Loucy (cell line): ENCODE measurements around the gene S100Z.
A peak's percentile ranks its signal among the peaks of the same experiment; 100 is the strongest.

Experiments
- H2AFZ ChIP-seq: fragments of 200-600 bp; sonication (generic); 2 replicates; pipeline ENCODE4 v1.6.0; 2016; ENCODE audit warnings: antibody characterized with exemption, mild to moderate bottlenecking, low read length, moderate library complexity
- H3F3A ChIP-seq: fragments of 200-600 bp; 2 replicates; pipeline ENCODE4 v1.6.0; 2016; ENCODE audit warnings: antibody characterized with exemption, low read depth, mild to moderate bottlenecking
- H3K27me3 ChIP-seq: fragments of 200-600 bp; sonication (generic); 2 replicates; pipeline ENCODE4 v1.6.1; 2014; ENCODE audit warnings: low read length, mild to moderate bottlenecking; ENCODE audit not compliant: insufficient read depth, poor library complexity, severe bottlenecking
- H3K36me3 ChIP-seq: fragments of 200-600 bp; sonication (generic); 2 replicates; pipeline ENCODE4 v1.6.1; 2016; ENCODE audit warnings: low read length; ENCODE audit not compliant: insufficient read depth
- H3K4me1 ChIP-seq: fragments of 200-600 bp; sonication (generic); 2 replicates; pipeline ENCODE4 v1.5.1; 2014; ENCODE audit warnings: low read length, mild to moderate bottlenecking; ENCODE audit not compliant: insufficient read depth, poor library complexity, severe bottlenecking
- H3K4me2 ChIP-seq: fragments of 200-600 bp; sonication (generic); 2 replicates; pipeline ENCODE4 v1.6.0; 2014; ENCODE audit warnings: antibody characterized with exemption, low read length, low read depth, mild to moderate bottlenecking; ENCODE audit not compliant: poor library complexity, severe bottlenecking
- H3K4me3 ChIP-seq: fragments of 200-600 bp; sonication (generic); 2 replicates; pipeline ENCODE4 v1.5.1; 2014; ENCODE audit warnings: low read length, mild to moderate bottlenecking, mixed read lengths; ENCODE audit not compliant: poor library complexity, severe bottlenecking
- H3K79me2 ChIP-seq: fragments of 200-600 bp; sonication (generic); 2 replicates; pipeline ENCODE4 v1.6.1; 2014; ENCODE audit warnings: low read length; ENCODE audit not compliant: insufficient read depth
- H3K9ac ChIP-seq: fragments of 200-600 bp; sonication (generic); 2 replicates; pipeline ENCODE4 v1.6.0; 2014; ENCODE audit warnings: mild to moderate bottlenecking, low read depth, low read length, moderate library complexity; ENCODE audit not compliant: poor library complexity, severe bottlenecking
- H3K9me2 ChIP-seq: fragments of 200-600 bp; sonication (generic); replicated peaks from 2 replicates; pipeline ENCODE4 v1.6.1; 2016; ENCODE audit warnings: low read depth, low read length, mixed read lengths
- H3K9me3 ChIP-seq: fragments of 200-600 bp; sonication (generic); 2 replicates; pipeline ENCODE4 v1.6.1; 2014; ENCODE audit warnings: mild to moderate bottlenecking, antibody characterized with exemption, low read length, low read depth; ENCODE audit not compliant: insufficient read depth
- H4K20me1 ChIP-seq: fragments of 200-600 bp; sonication (generic); 2 replicates; pipeline ENCODE4 v1.6.0; 2014; ENCODE audit warnings: antibody characterized with exemption, low read length, mild to moderate bottlenecking; ENCODE audit not compliant: insufficient read depth, poor library complexity, severe bottlenecking
- EZH2phosphoT487 ChIP-seq: fragments of 200-600 bp; IDR thresholded peaks from 2 replicates; pipeline ENCODE4 v1.6.1; 2018; ENCODE audit warnings: antibody characterized with exemption, mild to moderate bottlenecking, moderate library complexity, borderline replicate concordance
- TF ChIP-seq, protein P1 (sequence below): fragments of 200-600 bp; sonication (generic); conservative IDR thresholded peaks from 2 replicates; pipeline ENCODE4 v1.5.1; 2014; ENCODE audit warnings: mild to moderate bottlenecking, antibody characterized with exemption, low read length

The S100Z gene

DNA sequence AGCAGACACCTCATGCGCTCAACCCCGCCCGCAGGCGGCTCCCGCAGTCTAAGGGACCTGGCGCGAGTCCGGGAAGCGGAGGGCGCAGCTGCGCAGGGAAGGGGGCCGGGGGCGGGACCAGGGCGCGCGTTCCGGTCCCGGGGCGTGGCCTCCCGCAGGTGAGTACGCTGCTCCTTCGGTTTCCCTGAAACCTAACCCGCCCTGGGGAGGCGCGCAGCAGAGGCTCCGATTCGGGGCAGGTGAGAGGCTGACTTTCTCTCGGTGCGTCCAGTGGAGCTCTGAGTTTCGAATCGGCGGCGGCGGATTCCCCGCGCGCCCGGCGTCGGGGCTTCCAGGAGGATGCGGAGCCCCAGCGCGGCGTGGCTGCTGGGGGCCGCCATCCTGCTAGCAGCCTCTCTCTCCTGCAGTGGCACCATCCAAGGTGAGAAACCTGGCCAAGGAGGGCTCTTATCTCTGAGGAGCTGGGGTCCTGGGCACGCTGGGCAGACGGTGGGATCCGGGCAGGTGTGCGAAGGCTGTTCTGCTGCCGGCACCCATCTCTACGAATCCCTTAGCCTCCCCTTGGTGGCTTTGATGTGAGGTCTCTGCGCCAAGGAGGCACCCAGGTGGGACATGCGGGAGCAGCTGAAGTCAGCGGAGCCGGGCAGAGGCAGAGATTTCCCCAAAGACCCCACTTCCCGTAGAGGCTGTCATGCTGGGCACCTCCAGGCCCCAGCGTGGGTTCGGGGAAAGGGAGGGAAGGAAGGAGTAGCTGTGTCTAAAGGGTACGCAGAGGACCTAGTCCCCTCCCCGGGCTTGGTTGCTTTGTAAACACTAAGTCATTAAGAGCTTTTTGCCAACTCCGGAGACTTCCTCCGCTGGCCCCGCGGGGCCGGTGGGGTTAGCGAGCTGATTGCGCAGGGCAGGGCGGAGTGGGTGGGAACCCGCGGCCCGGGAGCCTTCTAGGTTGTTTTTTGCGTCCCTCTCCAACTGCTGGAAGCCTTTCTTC lies 30.7 kb upstream of the S100Z start, which contains the start of gene F2RL1:
Gene F2RL1 (plus strand): TSS at position 187 of the 988 bp plus-strand sequence. CDS start 153 bp downstream, at position 340.
- no peak for TF ChIP-seq EZH2phosphoT487
- TF ChIP-seq, protein P1, sequence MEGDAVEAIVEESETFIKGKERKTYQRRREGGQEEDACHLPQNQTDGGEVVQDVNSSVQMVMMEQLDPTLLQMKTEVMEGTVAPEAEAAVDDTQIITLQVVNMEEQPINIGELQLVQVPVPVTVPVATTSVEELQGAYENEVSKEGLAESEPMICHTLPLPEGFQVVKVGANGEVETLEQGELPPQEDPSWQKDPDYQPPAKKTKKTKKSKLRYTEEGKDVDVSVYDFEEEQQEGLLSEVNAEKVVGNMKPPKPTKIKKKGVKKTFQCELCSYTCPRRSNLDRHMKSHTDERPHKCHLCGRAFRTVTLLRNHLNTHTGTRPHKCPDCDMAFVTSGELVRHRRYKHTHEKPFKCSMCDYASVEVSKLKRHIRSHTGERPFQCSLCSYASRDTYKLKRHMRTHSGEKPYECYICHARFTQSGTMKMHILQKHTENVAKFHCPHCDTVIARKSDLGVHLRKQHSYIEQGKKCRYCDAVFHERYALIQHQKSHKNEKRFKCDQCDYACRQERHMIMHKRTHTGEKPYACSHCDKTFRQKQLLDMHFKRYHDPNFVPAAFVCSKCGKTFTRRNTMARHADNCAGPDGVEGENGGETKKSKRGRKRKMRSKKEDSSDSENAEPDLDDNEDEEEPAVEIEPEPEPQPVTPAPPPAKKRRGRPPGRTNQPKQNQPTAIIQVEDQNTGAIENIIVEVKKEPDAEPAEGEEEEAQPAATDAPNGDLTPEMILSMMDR = no peak
- Histone ChIP-seq H3K9me2 (no peaks in the 10 kb centered on the region), H3K9me3 (no peaks in the 10 kb centered on the region), H3K36me3 (no peaks in the 10 kb centered on the region), H3K4me1 (peaks cover 4% of the 10 kb centered on the region), H3K4me3 (peak within 1 kb of the TSS; percentile 76), H2AFZ (peak within 1 kb of the TSS; percentile 97), H3K79me2 (no peaks in the 10 kb centered on the region), H3K4me2 (peak within 1 kb of the TSS; percentile 99), H3K27me3 (peaks cover 6% of the 10 kb centered on the region), H3K9ac (peak within 1 kb of the TSS; percentile 38), H4K20me1 (no peaks in the 10 kb centered on the region), H3F3A (no peaks in the 10 kb centered on the region)

DNA sequence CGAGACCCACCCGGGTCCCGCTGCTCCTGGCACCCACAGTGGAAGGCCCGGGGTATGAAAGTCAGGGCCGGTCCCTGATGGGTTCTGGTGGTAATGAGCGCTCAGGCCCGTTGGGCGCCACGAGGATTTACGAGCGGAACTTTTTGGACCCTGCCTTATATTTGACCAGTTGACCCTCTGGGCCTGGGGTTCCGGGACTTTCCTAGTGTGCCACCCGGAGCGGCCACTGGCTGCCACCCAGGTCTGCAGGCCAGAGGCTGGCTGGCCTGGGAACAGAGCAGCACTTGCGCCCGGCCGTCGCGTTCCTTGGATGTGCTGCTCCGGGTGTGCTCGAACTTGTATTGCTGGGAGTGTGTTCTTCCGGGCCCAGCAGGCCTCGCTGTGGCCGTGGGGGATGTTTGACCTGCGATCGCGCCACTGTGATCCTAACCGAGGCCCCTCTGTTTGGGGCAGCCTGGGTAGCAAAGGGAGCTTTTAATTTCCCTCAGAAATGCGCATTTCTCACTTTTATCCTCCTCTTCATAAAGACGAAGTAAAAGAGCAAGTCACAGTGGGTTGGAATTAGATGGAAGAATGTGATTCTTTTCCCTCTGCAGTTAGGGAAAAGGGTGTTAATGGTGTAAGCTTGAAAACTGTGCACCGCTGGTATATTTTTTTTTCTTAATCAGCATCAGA lies 29.8 kb upstream of the S100Z start:
- H3K9me2 ChIP-seq = no peaks in the 10 kb centered on the region
- H3K9me3 ChIP-seq = no peaks in the 10 kb centered on the region
- no peak overlapping the region for H2AFZ ChIP-seq
- H3K79me2 ChIP-seq = no peaks in the 10 kb centered on the region
- H3K4me3 ChIP-seq = no peak overlapping the region
- H3K4me2 ChIP-seq = no peak overlapping the region
- TF ChIP-seq, protein P1 = no peak
- TF ChIP-seq EZH2phosphoT487 = no peak
- H3F3A ChIP-seq = no peaks in the 10 kb centered on the region
- H3K9ac ChIP-seq = no peak overlapping the region
- peaks cover 4% of the 10 kb centered on the region for H3K4me1 ChIP-seq
- H3K36me3 ChIP-seq = no peaks in the 10 kb centered on the region
- H4K20me1 ChIP-seq = no peaks in the 10 kb centered on the region
- H3K27me3 ChIP-seq = peaks cover 6% of the 10 kb centered on the region

DNA sequence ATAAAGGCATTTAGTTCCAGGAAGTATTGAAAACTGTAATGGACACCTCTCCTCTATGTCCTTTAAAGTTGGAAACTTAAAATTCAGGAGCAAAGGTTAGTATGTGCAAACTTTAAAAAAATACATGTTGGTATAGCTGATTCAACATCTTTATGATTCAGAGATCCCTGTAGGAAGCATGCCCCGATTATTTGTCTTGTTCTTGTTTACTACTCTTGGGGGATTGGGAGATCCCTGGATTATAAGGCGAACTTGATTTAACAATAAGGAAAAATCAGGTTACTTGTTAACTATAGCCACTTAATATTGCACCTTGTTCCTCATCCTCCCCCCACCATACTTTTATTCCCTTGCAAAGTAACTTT lies 29.3 kb upstream of the S100Z start:
- Histone ChIP-seq H3K9ac (no peak overlapping the region), H4K20me1 (no peaks in the 10 kb centered on the region), H3K36me3 (no peaks in the 10 kb centered on the region), H3K79me2 (no peaks in the 10 kb centered on the region), H3K4me1 (peaks cover 4% of the 10 kb centered on the region), H3K4me3 (no peak overlapping the region), H3K4me2 (no peak overlapping the region), H3K9me3 (no peaks in the 10 kb centered on the region), H3K27me3 (peaks cover 6% of the 10 kb centered on the region), H3F3A (no peaks in the 10 kb centered on the region), H2AFZ (no peak overlapping the region), H3K9me2 (no peaks in the 10 kb centered on the region)
- TF ChIP-seq, protein P1 = no peak
- no peak for TF ChIP-seq EZH2phosphoT487
